HCT116 (cell line): ENCODE measurements around the gene LTBP4. TPM values are rescaled to one million over a fixed set of nuclear protein-coding genes. Genes with fewer than 3 reads are reported as not detected.
A peak's percentile ranks its signal among the peaks of the same experiment; 100 is the strongest.

Experiments
- ATAC-seq: fragments of 200-7000 bp; cut with Tn5 transposase; 2 replicates; pipeline ENCODE4 v1.9.1; 2020; ENCODE audit warnings: mild to moderate bottlenecking, moderate library complexity
- BruUV-seq: library from RNA; stranded (reverse); fragments of 400-500 nt; replicated peaks from 2 replicates; lab custom pipeline; 2021; lab: Mats Ljungman, UMichigan
- CTCF ChIA-PET: fragments of 300-600 bp; sonication (Branson Sonifier 250); formaldehyde crosslinking; loops from one replicate; lab custom pipeline; 2021; ENCODE audit warnings: antibody characterized with exemption; lab: Charles Lee
- POLR2A ChIA-PET: fragments of 300-600, 350-600 bp; sonication (Branson Sonifier 250); formaldehyde crosslinking; loops from one replicate; lab custom pipeline; 2021; ENCODE audit warnings: antibody characterized with exemption; lab: Charles Lee
- RAD21 ChIA-PET, 2 experiments: fragments of 300-600 bp; sonication (Branson Sonifier 250); formaldehyde crosslinking; loops; one replicate each; lab custom pipeline; 2023; ENCODE audit warnings: low total read pairs in 2 of 2; ENCODE audit not compliant: uncharacterized antibody in 2 of 2, unreplicated experiment in 2 of 2, low non-redundant PET in 1 of 2; lab: Charles Lee
- DNase-seq: peaks from one replicate; pipeline ENCODE4 v3.0.0-alpha.2; 2010; ENCODE audit warnings: low read depth, low spot score
- H2AFZ ChIP-seq: fragments of 200-600 bp; shearing (Covaris generic), sonication (generic); 2 replicates; pipeline ENCODE4 v1.6.1; 2017; ENCODE audit warnings: low read depth, mixed run types, mixed read lengths, antibody characterized with exemption, low read length; ENCODE audit not compliant: poor library complexity, severe bottlenecking
- H3K27ac ChIP-seq: 2 replicates; pipeline ENCODE4 v1.5.1; 2012; ENCODE audit warnings: low read depth, low read length
- H3K27me3 ChIP-seq: fragments of 200-600 bp; sonication (generic); 2 replicates; pipeline ENCODE4 v1.6.1; 2016; ENCODE audit warnings: mixed run types, low read length, mixed read lengths; ENCODE audit not compliant: insufficient read depth
- H3K36me3 ChIP-seq, 2 experiments: fragments of 200-500 bp in 1 of 2; fragments of 200-600 bp in 1 of 2; sonication (Bioruptor generic) in 1 of 2; sonication (generic) in 1 of 2; 2 replicates each; pipeline versions ENCODE4 v1.5.1 to v1.6.1; 2014 to 2016; ENCODE audit warnings: low read length in 2 of 2, inconsistent platforms in 1 of 2, mixed read lengths in 1 of 2, mixed run types in 1 of 2; ENCODE audit not compliant: insufficient read depth in 2 of 2, control insufficient read depth in 1 of 2
- H3K4me1 ChIP-seq, 2 experiments: fragments of 200-600 bp in 1 of 2; sonication (generic) in 1 of 2; 2 replicates each; pipeline versions ENCODE4 v1.5.1 to v1.6.1; 2012 to 2017; ENCODE audit warnings: low read length in 2 of 2, inconsistent platforms in 1 of 2, mild to moderate bottlenecking in 1 of 2, mixed read lengths in 1 of 2, mixed run types in 1 of 2, moderate library complexity in 1 of 2; ENCODE audit not compliant: insufficient read depth in 2 of 2, control insufficient read depth in 1 of 2
- H3K4me2 ChIP-seq: fragments of 200-600 bp; sonication (generic); 2 replicates; pipeline ENCODE4 v1.6.1; 2017; ENCODE audit warnings: mixed run types, low read length, mixed read lengths
- H3K4me3 ChIP-seq, 2 experiments: fragments of 200-600 bp in 1 of 2; sonication (generic) in 1 of 2; replicated peaks in 1 of 2; 2 replicates each; pipeline ENCODE4 v1.5.1; 2011 to 2016; ENCODE audit warnings: low read length in 2 of 2, control low read depth in 1 of 2, low read depth in 1 of 2, mild to moderate bottlenecking in 1 of 2, mixed read lengths in 1 of 2, mixed run types in 1 of 2
- H3K79me2 ChIP-seq: fragments of 200-600 bp; sonication (generic); 2 replicates; pipeline ENCODE4 v1.6.1; 2017; ENCODE audit warnings: mild to moderate bottlenecking, mixed run types, low read length, moderate library complexity, mixed read lengths; ENCODE audit not compliant: insufficient read depth
- H3K9ac ChIP-seq: fragments of 200-600 bp; sonication (generic); 2 replicates; pipeline ENCODE4 v1.6.1; 2016; ENCODE audit warnings: low read length, mixed read lengths
- H3K9me2 ChIP-seq: fragments of 200-600 bp; sonication (generic), shearing (Covaris generic); 2 replicates; pipeline ENCODE4 v1.6.1; 2017; ENCODE audit warnings: mixed run types, mild to moderate bottlenecking, moderate library complexity; ENCODE audit not compliant: insufficient read depth
- H3K9me3 ChIP-seq, 2 experiments: fragments of 200-500 bp in 1 of 2; fragments of 200-600 bp in 1 of 2; sonication (Bioruptor generic) in 1 of 2; sonication (generic) in 1 of 2; 2 replicates each; pipeline ENCODE4 v1.6.1; 2014 to 2017; ENCODE audit warnings: low read length in 2 of 2, mixed read lengths in 2 of 2, inconsistent platforms in 1 of 2, low read depth in 1 of 2, mild to moderate bottlenecking in 1 of 2, mixed run types in 1 of 2, moderate library complexity in 1 of 2; ENCODE audit not compliant: control insufficient read depth in 1 of 2, insufficient read depth in 1 of 2
- H4K20me1 ChIP-seq: fragments of 200-600 bp; sonication (generic), shearing (Covaris generic); 2 replicates; pipeline ENCODE4 v1.6.1; 2017; ENCODE audit warnings: mixed run types, mild to moderate bottlenecking, moderate library complexity; ENCODE audit not compliant: insufficient read depth
- CEBPB ChIP-seq: IDR thresholded peaks from 2 replicates; pipeline ENCODE4 v1.6.1; 2012; ENCODE audit warnings: low read depth
- EGR1 ChIP-seq: IDR thresholded peaks from 2 replicates; pipeline ENCODE4 v1.6.1; 2012; ENCODE audit warnings: low read depth
- ELF1 ChIP-seq: IDR thresholded peaks from 2 replicates; pipeline ENCODE4 v1.6.1; 2012; ENCODE audit warnings: low read depth, borderline replicate concordance
- EZH2 ChIP-seq: fragments of 200-600 bp; sonication (generic); IDR thresholded peaks from 2 replicates; pipeline ENCODE4 v1.6.1; 2017; ENCODE audit warnings: antibody characterized with exemption, mixed run types
- FOSL1 ChIP-seq: IDR thresholded peaks from 2 replicates; pipeline ENCODE4 v1.6.1; 2012; ENCODE audit warnings: low read depth
- JUND ChIP-seq: IDR thresholded peaks from 2 replicates; pipeline ENCODE4 v1.6.1; 2012
- RAD21 ChIP-seq: IDR thresholded peaks from 2 replicates; pipeline ENCODE4 v1.6.1; 2012; ENCODE audit warnings: low read depth, mild to moderate bottlenecking
- SIN3A ChIP-seq: IDR thresholded peaks from 2 replicates; pipeline ENCODE4 v1.6.1; 2012; ENCODE audit warnings: low read depth
- SRF ChIP-seq: IDR thresholded peaks from 2 replicates; pipeline ENCODE4 v1.6.1; 2012; ENCODE audit warnings: low read depth
- TCF7L2 ChIP-seq: IDR thresholded peaks from 2 replicates; pipeline ENCODE4 v1.7.0; 2011; ENCODE audit warnings: borderline replicate concordance, inconsistent platforms; ENCODE audit not compliant: insufficient read depth, insufficient read length; ENCODE audit errors: extremely low read depth
- YY1 ChIP-seq: IDR thresholded peaks from 2 replicates; pipeline ENCODE4 v1.6.1; 2011; ENCODE audit warnings: low read length, low read depth, moderate library complexity, mild to moderate bottlenecking; ENCODE audit not compliant: insufficient replicate concordance; ENCODE audit errors: extremely low read depth
- ZFX ChIP-seq: fragments of 450-650 bp; IDR thresholded peaks from 2 replicates; pipeline ENCODE4 v1.6.1; 2017
- intact Hi-C: fragments of 100-400 bp; cut with micrococcal nuclease; formaldehyde crosslinking; loops from 2 replicates; pipeline ENCODE4 v1.10.0; 2022
- total RNA-seq: library from RNA; stranded (reverse); gene quantifications from one replicate; pipeline ENCODE4 v1.2.1, GENCODE V29; 2021; ENCODE audit not compliant: unreplicated experiment
- TF ChIP-seq, protein P1 (sequence below): IDR thresholded peaks from 2 replicates; pipeline ENCODE4 v1.6.1; 2012
- TF ChIP-seq, protein P2 (sequence below): IDR thresholded peaks from 2 replicates; pipeline ENCODE4 v1.6.1; 2012
- TF ChIP-seq, protein P3 (sequence below): IDR thresholded peaks from 2 replicates; pipeline ENCODE4 v1.6.1; 2012; ENCODE audit warnings: low read depth
- TF ChIP-seq, protein P4 (sequence below): IDR thresholded peaks from 2 replicates; pipeline ENCODE4 v1.6.1; 2011; ENCODE audit warnings: mild to moderate bottlenecking, low read length, moderate library complexity; ENCODE audit not compliant: insufficient replicate concordance; ENCODE audit errors: extremely low read depth

LTBP4 gene
- total RNA-seq, 1 experiment from 2014 or later, result 310 TPM

DNA sequence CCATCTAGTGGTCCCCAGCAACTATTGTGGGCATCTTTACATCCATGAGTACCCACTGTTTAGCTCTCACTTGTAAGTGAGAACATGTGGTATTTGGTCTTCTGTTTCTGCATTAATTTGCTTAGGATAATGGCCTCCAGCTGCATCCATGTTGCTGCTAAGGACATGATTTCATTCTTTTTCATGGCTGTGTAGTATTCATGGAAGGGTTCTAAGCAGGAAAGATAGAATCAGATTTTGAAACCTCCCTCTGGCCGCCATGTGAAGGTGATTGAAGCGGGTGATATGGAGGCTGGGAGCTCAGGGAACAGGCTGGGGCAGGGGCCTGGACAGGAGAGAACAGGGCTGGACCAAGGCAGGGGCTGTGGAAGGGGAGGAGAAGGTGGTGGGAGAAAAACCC, 20.1 kb downstream of the LTBP4 start (continued):
- TF ChIP-seq, protein P1, sequence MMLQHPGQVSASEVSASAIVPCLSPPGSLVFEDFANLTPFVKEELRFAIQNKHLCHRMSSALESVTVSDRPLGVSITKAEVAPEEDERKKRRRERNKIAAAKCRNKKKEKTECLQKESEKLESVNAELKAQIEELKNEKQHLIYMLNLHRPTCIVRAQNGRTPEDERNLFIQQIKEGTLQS, result no peak
- TF ChIP-seq ZFX (no peak), TCF7L2 (no peak), FOSL1 (no peak)

DNA sequence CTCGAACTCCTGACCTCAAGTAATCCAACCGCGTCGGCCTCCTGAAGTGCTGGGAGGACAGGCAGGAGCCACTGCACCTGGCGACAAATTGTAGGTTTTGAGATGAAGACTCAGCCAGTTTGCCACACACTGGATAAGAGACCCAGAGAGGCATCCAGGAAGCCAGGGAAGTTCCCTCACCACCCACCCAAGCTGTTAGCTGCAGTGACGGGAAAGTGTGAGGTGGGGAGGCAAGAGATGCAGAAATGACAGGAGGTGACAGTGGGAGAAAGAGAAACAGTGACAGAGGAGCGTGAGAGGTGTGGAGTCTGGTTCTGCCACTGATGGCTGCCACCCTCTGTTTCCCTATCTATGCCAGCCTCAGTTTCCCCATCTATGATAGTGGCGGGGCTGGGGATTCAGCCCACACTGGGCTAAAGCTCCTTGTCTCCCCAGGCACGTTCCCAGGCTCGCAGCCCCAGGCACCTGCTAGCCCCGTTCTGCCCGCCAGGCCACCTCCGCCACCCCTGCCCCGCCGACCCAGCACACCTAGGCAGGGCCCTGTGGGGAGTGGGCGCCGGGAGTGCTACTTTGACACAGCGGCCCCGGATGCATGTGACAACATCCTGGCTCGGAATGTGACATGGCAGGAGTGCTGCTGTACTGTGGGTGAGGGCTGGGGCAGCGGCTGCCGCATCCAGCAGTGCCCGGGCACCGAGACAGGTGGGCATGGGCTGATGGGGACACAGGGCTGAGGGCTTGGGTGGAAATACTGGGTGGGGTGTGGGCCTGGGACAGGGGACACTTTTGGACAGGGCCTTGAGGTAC, 21.0 kb downstream of the LTBP4 start:
- no peaks in the 10 kb centered on the region for H3K9me2 ChIP-seq
- TF ChIP-seq, protein P1, result no peak
- TF ChIP-seq EGR1 (no peak), SRF (no peak), EZH2 (no peak), SIN3A (no peak), TCF7L2 (no peak), ELF1 (no peak), FOSL1 (no peak), CEBPB (no peak), RAD21 (no peak), JUND (no peak), YY1 (no peak)
- TF ChIP-seq, protein P2, sequence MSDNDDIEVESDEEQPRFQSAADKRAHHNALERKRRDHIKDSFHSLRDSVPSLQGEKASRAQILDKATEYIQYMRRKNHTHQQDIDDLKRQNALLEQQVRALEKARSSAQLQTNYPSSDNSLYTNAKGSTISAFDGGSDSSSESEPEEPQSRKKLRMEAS, result no peak
- TF ChIP-seq, protein P3, sequence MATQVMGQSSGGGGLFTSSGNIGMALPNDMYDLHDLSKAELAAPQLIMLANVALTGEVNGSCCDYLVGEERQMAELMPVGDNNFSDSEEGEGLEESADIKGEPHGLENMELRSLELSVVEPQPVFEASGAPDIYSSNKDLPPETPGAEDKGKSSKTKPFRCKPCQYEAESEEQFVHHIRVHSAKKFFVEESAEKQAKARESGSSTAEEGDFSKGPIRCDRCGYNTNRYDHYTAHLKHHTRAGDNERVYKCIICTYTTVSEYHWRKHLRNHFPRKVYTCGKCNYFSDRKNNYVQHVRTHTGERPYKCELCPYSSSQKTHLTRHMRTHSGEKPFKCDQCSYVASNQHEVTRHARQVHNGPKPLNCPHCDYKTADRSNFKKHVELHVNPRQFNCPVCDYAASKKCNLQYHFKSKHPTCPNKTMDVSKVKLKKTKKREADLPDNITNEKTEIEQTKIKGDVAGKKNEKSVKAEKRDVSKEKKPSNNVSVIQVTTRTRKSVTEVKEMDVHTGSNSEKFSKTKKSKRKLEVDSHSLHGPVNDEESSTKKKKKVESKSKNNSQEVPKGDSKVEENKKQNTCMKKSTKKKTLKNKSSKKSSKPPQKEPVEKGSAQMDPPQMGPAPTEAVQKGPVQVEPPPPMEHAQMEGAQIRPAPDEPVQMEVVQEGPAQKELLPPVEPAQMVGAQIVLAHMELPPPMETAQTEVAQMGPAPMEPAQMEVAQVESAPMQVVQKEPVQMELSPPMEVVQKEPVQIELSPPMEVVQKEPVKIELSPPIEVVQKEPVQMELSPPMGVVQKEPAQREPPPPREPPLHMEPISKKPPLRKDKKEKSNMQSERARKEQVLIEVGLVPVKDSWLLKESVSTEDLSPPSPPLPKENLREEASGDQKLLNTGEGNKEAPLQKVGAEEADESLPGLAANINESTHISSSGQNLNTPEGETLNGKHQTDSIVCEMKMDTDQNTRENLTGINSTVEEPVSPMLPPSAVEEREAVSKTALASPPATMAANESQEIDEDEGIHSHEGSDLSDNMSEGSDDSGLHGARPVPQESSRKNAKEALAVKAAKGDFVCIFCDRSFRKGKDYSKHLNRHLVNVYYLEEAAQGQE, result no peak
- TF ChIP-seq, protein P4, sequence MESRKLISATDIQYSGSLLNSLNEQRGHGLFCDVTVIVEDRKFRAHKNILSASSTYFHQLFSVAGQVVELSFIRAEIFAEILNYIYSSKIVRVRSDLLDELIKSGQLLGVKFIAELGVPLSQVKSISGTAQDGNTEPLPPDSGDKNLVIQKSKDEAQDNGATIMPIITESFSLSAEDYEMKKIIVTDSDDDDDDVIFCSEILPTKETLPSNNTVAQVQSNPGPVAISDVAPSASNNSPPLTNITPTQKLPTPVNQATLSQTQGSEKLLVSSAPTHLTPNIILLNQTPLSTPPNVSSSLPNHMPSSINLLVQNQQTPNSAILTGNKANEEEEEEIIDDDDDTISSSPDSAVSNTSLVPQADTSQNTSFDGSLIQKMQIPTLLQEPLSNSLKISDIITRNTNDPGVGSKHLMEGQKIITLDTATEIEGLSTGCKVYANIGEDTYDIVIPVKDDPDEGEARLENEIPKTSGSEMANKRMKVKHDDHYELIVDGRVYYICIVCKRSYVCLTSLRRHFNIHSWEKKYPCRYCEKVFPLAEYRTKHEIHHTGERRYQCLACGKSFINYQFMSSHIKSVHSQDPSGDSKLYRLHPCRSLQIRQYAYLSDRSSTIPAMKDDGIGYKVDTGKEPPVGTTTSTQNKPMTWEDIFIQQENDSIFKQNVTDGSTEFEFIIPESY, result no peak
- H3K27ac ChIP-seq, result peak overlapping the region; percentile 55; the same call in 1 of the 2 replicates
- no peak overlapping the region for H2AFZ ChIP-seq
- peaks cover 27 to 40% of the 10 kb centered on the region in 2 experiments; a peak in 3 of 4 replicates for H3K36me3 ChIP-seq
- H3K4me3 ChIP-seq, result no peak overlapping the region
- RAD21 ChIA-PET, result no interaction called here
- peaks cover 3% of the 10 kb centered on the region; the same call in 1 of the 2 replicates for H3K79me2 ChIP-seq
- no TSS peak for BruUV-seq
- intact Hi-C loops, result no loop called here
- H3K9ac ChIP-seq, result no peak overlapping the region
- peaks cover 14 to 20% of the 10 kb centered on the region in 2 experiments for H3K4me1 ChIP-seq
- CTCF ChIA-PET, result no interaction called here
- no peak for ATAC-seq
- H3K4me2 ChIP-seq, result no peak overlapping the region
- DNase-seq, result no peak
- POLR2A ChIA-PET, result no interaction called here
- H3K9me3 ChIP-seq, result no peaks in the 10 kb centered on the region
- H4K20me1 ChIP-seq, result no peaks in the 10 kb centered on the region
- no peaks in the 10 kb centered on the region for H3K27me3 ChIP-seq
